Measurements from ENCODE around the gene ASIP.
"Not testable (repeated sequence)": the region's sequence is repeated elsewhere in the genome, so short reads cannot be mapped to it uniquely, and the experiment has no call there.

ASIP gene, protein sequence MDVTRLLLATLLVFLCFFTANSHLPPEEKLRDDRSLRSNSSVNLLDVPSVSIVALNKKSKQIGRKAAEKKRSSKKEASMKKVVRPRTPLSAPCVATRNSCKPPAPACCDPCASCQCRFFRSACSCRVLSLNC
- total RNA-seq: 0 reads per million in 4 experiments

DNA sequence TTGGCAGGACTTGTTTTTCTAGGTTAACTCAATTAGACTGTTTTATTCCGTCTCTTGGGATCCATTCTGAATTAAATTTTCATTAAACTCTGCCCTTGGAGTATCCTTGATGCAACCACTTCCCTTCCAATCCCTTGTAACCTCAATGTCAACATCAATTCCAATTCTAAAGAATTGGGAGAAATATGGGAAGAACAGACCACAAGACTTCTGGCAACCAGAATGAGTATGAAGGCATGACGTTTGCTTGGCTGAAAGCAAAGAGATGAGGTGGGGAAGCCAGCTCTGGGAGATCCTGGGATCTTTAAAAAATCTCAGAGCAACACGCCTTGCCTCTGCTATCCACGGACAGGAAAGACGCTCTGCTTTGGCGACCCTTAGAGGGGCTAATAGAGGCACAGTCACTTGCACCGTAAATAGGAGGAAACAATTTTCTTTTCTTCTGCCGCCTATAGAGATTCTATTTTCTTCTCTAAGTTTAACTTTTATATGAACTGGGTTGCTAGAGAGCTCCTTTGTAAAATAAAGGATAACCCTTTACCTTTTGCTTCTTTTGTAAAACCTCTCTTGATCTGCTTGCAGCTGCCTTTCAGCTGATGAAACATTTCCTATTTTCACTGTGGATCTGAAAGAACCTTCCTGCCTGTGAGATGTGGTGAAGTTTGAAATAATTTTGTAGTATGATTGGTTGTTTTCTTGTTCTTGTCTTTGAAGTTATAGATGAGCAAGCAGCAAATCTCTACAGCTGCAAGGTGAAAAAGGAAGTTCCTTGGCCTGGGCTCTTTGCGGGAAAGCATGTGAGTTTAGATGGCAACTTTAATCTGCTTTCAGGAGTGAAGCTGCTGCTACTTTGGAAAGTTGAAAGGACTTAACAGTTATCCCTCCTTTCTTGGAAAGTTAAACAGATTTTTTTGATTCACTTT, at the start of gene ASIP:
TSS of gene ASIP (plus strand) at position 731 of the 923 bp plus-strand sequence. CDS start 18,952 bp downstream, outside the sequence.
- DNase-seq: no peak

DNA sequence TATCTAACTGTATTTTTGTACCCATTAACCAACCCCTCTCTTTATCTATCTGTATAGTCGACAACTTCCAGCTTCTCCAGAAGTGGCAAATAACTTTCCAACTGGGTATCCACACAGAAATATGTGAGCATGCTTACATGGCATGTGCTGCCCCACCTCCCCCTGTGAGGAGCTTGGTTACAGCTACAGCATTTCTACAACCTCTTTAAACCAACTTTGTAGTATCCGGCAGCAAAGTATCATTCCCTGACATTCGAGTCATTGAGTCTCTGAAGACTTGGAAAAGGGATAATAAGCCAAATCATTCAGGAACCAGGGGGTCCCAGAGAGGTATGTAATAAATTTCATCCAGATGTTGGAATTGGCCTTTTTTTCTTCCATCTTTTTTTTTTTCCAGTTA, 48.2 kb upstream of the ASIP start:
- no peak for DNase-seq

DNA sequence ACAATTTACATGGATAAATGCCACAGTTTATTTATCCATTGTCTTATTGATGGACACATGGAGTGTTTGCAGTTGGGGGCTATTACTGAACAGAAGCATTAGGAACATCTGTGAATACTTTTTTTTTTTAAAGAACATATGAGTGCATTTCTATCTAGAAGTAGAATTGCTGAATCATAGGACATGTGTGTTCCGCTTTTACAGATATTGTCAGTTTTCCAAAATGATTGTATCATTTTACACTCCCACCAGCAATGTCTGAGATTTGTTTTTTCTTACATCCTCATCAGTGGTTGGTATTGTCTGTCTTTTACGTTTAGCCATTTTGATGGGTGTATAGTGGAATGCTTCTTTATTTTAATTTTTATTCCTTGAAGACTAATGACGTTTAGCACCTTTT, 42.0 kb upstream of the ASIP start:
- DNase-seq: no peak

DNA sequence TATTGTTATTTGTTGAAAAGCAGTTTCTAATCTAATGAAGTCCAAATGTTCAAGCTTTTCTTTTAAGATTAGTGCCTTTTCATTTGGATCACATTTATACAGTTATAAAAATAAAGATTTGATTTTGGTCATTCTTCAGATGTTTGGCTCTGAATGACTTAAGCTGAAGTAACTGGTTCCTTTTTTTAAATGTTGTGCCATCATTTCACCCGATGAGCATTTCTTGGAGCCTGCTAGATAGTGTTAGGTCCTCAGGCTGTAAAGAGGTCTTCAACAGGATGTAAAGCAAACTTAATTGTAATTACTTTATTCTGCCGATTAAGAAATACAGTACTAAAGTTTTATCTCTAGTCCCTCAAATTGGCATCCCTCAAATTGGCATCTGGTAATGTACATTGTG, 41.2 kb upstream of the ASIP start:
- DNase-seq: no peak

DNA sequence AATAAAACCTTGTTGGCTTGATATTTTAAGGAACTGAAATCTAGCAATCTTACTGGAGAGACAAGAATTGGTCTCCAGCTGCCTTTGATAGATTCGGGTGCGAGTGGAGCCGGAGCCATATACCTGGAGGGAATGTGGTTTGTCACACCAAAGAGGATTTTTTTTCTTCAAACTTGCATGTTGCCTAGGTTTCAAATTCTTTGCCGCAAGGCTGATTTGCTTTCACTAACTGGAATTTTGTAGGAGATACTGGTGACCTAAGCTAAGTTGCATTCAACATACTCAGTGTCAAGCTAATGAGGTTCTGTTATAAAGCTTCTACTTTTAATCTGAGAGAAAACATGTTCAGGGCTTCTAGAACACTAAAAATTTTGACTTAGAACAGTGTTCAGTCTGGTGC, 39.7 kb upstream of the ASIP start:
- no peak for DNase-seq

DNA sequence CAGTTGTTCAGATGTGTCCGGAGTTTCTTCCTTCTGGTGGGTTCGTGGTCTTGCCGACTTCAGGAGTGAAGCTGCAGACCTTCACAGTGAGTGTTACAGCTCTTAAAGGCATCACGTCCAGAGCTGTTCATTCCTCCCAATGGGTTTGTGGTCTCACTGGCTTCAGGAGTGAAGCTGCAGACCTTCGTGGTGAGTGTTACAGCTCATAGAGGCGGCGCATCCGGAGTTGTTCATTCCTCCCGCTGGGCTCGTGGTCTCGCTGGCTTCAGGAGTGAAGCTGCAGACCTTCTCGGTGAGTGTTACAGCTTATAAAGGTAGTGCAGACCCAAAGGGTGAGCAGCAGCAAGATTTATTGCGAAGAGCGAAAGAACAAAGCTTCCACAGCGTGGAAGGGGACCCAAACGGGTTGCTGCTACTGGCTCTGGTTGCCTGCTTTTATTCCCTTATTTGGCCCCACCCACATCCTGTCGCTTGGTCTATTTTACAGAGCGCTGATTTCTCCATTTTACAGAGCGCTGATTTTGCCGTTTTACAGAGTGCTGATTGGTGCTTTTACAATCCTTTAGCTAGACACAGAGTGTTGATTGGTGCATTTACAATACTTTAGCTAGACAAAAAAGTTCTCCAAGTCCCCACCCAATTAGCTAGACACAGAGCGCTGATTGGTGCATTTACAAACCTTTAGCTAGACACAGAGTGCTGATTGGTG, 35.9 kb upstream of the ASIP start:
- not testable (repeated sequence) for DNase-seq

DNA sequence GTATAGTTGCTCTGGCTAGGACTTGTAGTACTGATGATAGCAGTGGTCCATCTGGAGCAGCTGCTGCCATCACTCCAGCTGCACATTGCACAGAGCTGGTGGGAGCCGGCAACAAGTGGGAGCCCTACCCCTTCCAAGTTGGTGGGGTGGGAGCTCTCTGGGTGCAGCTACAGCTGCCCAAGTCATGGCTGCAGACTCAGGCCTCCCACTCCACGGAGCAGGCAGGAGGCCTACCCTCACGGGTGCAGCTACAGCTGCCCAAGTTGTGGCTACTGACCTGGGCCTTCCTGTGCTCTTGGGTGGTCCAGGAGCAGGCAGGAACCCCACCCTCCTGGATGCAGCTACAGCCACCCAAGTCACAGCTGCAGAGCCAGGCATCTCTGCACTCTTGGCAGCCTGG, 32.1 kb upstream of the ASIP start:
- no peak for DNase-seq

DNA sequence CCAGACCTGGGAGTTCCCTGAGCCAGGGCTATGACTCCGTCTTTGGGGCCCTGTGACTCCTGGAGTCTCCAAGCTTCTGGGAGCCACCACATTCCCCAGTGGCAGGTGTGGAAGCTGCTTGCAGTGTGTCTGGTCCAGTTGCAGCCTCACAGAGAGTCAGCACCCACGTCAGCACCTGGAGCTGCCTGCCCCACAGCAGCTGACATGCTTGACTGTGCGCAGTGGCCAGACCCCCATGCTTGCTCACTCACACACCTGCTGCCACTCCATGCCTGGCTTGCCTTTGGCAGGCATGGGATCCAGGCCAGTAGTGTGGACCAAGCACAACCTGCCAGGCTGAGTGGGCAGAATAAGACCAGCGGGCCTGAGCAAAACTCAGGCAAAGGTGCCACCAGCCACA, 31.0 kb upstream of the ASIP start:
- DNase-seq: no peak

DNA sequence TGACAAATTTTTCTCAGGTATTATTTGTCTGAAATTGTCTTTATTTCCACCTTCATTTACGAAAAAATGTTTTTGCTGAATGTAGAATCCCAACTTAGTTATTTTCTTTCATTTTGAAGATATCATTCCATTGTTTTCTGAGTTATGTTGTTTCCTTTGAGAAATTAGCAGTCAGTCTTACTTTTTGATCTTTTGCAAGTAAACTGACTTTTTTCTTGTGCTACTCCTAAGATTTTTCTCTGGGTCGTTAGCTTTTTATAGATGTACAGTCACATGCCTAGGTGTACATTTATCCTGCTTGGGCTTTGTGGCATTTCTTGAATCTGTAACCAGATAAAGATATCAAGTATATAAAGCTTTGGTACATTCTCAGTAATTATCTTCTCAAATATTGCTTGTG, 29.6 kb upstream of the ASIP start:
- no peak for DNase-seq

DNA sequence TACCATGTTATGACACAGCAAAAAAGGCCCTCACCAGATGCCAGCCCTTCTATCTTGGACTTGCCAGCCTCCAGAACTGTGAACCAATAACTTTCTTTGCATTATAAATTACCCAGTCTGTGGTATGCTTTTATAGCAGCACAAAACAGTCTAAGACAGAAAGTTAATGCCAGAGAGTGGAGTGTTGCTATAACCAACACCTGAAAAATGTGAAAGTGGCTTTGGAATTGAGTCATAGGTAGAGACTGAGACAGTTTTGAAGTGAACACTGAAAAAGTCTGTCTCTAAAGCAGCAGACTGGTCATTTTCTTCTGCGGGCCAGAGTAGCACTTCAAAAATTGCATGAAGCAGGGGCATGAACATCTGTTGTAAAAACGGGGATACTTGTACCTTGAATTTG, 28.0 kb upstream of the ASIP start:
- no peak for DNase-seq

DNA sequence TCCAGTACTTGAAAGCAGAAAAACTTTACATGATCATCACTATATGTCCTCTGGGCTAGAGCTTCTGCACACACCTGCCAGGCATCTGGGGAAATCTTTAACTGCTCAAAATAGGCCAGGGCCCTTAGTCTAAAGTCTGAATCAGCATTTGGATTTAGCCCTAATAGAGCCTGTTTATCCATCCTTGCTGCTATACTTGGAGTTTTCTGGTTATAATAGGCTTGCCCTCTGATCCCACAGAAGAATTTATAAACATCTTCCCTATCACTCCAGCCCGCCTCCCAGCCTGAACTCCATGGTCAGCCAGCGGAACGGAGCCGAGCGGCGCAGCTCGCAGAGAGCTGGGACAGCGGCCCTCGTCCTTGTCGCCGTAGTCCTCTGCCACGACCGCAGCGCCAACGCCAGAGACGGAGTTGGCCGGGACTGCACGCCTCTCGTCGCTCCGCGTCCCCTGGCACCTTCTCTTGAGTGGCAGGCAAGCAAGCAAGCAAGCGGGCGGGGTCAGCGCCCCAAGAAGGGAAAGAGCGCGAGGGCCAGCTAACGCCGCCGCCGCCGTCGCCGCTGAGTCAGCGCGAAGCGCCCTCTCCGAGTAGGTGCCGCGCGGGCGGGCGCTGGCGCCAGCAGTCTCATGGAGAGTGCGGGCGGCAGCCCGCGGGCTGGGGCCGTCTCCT, 25.4 kb upstream of the ASIP start:
- no peak for DNase-seq

DNA sequence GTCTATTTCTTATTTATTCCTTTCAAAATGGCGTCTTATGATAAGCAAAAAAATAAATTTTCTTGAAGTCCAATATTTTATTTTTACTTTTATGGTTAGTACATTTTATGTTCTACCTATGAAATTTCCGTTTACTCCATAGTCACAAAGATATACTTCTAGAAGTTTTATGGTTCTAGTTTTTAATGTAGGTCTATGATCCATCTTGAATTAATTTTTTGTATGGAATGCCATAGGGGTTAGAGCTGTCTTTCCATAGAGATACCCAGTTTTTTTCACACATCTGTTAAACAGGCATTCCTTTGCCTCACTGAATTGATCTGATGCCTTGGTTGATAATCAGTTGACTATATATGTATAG, 24.9 kb upstream of the ASIP start:
- no peak for DNase-seq

DNA sequence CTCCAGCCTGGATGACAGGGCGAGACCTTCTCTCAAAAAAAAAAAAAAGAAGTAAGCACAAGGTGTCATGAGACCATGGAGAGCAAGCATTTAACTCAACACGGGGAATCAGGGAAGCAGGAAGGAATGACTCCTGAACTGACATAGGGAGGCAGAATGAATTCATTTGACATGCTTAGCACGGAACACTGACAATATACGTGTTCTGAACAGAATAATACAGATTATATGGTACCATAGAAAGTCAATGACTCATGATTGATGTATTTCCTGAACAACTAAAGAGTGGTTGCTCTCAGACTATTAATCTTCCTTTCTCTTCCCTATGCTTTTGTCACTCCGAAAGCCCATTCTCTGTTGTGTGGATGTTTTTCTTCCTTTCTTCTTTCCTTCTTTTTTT, 20.7 kb upstream of the ASIP start:
- DNase-seq: no peak

DNA sequence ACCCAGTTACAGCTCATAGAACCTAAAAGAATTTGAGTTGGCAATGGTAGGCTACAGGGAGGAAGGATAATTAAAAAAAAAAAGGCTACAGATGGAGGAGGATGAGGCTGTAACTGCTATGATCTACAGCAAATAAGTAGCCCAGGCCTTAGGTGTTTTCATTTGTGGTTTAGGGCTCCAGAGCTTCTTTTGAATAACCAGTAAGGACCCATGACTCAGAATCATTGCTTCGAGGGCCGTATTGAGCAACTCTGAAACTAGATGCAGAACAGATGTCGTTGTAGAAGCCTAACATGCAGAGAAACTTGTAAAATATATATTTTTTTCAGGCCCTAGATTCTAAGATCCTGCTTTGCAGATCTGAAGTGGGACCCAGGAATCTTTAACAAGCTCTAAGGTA, 19.0 kb upstream of the ASIP start:
- DNase-seq: no peak

DNA sequence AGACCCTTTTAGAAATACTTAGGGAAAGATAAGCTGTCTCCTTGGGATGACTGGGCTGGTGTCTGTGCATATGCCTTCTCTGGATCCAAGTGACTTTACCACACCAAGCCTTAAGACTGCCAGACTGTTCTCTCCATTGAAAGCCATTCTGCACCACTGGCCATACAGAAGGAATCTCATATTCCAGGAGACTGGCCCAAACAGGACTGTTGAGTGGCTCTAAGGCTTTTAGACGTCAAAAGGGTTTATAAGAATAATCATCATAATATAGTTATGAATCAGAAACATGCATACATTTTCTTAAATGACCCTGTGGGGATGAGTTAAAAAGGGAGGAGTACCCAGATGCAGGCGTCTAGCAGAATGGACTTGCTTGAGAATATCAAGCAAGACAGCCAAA, 17.0 kb upstream of the ASIP start:
- not testable (repeated sequence) for DNase-seq

DNA sequence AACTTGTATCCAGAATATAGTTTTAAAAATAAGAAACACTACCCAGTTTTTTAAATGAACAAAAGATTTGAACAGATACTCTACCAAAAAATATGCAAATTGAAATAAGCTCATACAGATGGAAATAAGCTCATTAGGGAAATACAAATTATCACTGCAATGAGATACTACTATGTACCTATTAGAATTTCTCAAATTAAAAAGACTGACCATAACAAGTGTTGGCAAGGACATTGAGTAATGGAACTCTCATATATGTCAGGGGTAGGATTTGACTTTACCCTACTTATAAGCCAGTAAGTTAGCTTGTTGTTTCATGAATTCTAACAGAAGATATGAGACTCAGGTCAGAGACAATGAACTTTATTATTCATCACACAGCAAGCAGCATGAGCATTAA, 9.6 kb upstream of the ASIP start:
- DNase-seq: no peak

DNA sequence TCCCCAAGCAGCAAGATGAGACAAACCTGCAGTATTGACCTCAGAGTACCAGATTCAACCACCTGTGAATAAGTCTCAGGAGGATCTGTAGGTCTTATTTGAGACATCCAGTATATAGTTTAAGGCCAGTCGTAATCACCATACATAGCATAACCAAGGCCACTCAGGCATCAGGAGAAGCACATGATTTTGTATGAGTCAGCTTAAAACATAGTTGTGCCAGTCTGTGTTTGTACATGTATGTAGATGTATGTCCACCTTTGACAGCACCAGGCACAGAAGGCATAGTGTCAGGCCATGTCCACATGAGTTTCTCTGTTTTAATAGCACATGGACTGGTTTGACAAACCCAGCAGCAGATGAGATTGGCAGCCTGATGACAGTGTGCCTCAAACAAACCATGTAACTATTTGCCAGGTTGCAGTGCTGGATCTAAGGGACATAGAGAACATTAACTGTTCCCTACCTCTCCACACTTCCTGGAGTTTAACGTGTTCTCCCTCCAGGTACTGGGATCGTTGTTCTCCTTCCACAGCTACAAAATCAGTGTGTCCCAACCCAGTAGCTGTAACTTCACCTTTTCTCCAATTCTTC, 8.6 kb upstream of the ASIP start:
- DNase-seq: no peak

DNA sequence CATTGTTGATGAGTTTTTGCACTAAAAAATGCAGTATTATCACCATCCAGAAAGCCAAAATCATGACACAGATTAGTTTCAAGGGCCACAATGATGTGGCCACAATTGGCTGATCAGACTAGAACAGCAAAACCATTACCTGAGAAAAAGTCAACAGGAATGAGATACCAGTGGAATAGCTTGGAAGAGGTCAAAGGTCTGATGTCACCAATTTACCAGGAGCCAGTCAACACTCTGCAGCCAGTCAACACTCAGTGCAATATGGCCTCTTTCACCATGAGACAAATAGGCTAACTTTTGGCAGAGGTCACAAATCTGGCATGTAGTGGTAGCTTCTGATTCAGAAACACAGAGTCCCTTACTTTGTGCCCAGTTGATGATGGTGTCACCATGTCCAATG, 7.5 kb upstream of the ASIP start:
- DNase-seq: no peak

DNA sequence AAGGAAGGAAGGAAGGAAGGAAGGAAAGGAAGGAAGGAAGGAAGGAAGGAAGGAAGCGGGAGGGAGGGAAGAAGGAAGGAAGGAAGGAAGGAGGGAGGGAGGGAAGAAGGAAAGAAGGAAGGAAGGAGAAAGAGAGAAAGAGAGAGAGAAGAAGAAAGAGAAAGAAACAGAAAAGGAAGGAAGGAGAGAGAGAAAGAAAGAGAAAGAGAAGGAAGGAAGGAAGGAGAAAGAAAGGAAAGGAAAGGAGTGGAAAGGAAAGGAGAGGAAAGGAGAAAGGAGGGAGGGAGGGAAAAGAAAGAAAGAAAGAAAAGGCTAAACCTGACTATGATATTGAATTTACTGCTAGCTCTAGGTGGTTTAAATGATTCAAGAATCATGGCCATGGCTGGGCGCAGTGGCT, 5.3 kb upstream of the ASIP start:
- DNase-seq: no peak

DNA sequence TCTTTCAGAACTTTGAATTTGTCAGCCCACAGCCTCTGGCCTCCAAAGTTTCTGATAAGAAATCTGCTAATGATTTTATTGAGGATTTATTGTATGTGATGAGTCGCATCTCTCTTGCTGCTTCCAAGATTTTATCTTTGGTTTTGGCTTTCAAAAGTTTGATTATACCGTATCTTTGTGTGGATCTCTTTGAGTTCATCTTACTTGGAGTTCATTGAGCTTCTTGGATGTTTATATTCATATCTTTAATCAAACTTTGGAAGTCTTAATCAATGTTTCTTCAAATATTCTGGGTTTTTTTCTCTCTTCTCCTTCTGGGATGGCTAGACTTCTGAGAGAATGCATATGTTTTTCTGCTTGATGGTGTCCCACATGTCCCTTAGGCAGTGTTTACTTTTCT, 3.3 kb upstream of the ASIP start:
- no peak for DNase-seq

DNA sequence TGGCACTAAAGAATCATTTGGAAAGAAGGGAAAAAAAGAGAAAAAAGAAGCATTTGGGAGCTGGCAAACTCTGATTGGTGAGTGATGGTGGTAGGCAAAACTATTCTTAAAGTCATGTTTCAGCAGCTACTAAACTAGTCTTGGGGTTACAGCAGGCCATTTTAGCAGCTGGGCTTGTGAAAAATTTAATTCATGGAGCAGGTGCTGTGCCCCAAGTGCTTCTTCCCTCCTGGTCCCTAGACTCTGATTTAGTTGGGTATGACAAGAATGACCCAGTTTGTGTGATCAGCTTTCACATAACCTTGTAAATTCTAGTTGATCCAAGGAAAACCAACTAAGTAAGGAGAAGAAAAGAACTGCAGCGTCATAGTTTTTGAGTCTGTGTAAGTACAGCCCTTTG, 1.1 kb upstream of the ASIP start:
- DNase-seq: no peak

DNA sequence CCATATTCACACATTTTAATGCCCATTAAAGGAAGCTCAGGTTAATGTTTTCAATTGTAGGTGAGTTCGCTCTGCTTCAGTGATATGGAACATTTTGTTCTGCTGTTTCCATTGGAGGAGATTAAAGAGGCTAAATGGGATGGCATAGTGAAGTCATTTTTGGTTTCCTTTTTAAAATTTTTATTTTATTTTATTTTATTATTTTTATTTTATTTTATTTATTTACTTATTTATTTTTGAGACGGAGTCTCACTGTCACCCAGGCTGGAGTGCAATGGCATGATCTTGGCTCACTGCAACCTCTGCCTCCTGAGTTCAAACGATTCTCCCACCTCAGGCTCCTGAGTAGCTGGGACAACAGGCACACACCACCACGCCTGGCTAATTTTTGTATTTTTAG, 792 bp downstream of the ASIP start:
- not testable (repeated sequence) for DNase-seq

DNA sequence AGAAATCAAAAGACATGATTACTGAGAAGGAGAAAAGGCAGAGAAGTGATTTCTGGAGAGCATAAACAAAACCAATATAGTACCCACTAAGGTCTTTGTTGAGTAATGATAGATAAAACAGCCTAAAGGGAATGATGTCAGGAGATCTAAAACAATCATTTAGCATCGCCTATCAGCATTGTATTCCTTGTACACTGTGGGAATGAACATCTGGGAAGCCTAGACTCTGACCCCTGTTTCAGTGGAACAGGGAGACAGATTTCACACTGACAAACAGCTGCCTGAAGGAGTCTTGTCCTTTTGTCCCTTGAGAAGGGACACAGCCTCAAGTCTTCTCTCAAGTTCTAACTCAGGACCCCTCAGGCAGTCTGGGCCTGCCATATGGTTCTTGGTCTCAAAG, 1.7 kb downstream of the ASIP start:
- DNase-seq: no peak
